GM04504 (cell line): ENCODE data around the gene CAPS2.

ENCODE experiments used
- DNase-seq: peaks from one replicate; pipeline ENCODE4 v3.0.0-alpha.2; 2012; ENCODE audit warnings: low read depth

Gene CAPS2

DNA sequence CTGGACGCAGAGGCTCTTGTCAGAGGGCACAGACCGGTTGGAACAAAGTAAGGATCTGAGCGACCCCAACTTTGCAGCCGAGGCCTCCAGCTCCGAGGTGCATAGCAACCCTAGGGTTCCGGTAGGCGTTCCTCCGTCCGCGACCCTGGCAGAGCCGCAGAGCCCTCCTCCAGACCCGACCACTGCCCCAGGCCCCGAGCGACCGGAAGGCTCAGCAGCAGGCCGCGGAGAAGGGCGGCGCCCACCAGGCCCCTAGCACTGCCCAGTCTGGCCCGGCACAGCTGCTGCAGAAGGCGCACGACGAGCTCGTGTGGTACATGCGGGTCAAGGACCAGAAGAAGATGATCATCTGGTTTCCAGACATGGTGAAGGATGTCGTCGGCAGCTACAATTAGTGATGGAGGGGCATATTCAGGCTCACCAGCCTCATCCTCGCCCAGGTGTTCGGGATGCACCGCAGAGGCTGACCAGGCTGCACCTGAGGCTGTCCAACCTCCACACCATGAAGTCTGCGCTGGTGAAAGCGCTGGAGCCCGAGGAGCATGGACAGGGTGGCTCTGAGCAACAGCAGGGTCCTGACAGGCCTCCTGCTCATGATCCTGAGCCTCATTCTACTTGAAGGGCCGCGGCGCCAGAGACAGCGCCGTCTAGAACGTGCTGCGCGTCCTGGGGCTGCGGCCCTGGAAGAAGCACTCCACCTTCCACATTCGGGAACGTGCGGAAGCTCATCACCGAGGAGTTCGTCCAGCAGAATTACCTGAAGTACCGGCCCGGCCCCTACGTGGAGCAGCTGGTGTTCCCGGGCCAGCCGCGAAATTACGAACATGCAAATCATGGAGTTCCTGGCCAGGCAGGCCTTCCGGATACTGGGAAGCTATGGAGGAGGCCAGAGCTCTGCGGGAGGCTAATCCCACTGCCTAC is 24.5 kb downstream of the CAPS2 start:
- DNase-seq, result no peak

DNA sequence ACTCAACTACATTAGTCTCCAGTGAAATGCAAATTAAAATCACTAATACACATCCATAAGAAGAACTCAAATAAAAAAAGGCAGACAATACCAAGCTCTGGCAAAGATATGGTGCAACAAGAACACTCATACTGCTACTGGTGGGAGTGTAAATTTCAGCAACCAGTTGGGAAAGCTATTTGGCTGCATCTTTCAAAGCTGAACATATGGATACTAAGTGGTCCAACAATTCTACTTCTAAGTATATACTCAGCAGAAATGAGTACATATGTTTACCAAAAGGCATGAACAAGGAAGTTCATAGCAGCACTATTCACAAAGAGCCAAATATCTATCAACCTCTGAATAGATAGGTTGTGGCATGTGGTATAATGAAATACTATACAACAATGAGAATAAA is 27.3 kb downstream of the CAPS2 start:
- DNase-seq, result no peak

DNA sequence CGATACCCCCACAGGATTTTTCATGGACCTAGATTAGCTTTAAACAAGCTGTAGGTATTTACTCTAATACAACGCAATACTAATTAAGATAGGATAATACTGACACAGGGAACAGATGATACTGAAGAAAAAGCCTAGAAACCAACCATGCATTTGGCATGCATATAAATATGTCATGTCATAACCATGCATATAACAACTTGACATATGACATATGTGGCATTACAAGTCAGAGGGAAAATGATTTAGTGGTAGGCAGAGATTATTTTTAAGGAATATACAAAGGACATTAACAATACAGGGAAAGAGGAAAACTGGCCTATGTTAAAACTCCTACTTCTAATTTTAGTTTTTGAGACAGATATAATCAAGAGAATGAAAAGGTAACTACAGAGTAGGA is 27.9 kb downstream of the CAPS2 start:
- no peak for DNase-seq

DNA sequence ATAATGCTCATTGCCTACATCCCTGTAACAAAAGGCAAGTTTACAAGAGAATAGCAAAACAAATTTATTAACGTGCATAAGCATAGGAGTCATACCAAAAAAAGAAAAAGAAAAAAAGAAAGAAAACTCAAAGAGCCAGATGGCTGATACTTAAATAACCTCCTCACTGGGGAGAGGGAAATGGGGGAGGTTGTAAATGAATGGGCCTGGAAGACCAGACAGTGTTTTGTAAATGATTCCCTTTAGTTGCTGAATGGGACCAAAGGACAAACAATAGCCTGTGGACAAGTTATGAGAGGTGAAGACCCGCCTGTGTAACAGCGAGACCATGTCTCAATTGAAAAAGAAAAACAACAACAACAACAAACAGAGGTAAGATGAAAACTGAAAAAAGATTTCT is 35.3 kb downstream of the CAPS2 start:
- no peak for DNase-seq

DNA sequence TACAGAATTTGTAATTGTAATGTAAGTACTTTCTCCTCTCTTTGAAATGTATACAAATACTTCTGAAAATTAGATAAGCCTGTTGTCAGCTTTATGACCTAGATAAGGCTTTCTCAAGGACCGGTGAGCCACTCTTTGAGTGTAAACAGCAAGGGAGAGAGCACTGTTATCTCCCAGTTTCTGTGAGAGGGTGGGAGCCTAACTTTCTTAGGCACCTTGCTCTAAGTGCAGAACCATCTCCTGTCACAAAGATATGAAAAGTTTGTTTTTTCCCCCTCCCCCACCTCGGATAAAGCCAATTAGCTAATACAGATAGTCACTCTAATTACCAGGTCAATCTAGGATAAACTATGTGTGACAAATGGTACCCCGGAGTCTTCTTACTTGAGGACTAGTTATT is 35.8 kb downstream of the CAPS2 start:
- no peak for DNase-seq

DNA sequence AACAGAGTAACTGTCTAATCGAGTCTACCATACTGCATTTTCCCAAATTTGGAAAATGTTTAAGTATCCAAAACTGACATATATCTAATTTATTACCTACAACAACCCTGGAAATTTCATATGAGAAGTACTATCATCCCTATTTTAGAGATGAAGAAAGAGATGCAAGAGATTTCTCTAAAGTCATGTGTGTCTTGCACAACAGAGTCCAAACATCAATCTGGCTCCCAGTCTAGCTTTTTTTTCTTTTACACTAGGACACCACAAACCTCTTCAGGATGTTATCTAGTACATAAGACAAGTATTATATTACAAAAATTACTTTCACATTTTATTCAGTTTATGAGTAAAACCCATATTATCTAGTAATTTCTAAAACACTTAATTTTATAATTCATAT is 39.1 kb downstream of the CAPS2 start:
- DNase-seq, result no peak

DNA sequence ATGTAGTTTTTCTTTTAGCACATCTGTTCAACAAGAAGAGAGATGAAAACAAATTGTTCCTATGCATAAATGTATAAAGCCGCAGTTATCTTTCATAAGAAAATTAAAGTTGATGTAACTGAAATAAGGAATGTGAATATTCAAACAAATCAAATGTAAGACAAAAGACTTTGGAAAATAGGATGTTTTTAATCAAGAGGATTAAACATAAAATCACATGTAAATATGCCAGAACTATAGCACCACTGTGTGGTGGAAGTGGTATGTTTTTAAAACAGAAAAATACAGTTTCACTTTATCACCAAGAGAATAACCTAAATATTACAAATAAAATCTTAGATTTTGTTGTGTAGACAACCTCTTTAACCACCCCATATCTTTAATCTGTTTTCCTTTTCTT is 40.4 kb downstream of the CAPS2 start:
- peak; percentile 3 for DNase-seq

DNA sequence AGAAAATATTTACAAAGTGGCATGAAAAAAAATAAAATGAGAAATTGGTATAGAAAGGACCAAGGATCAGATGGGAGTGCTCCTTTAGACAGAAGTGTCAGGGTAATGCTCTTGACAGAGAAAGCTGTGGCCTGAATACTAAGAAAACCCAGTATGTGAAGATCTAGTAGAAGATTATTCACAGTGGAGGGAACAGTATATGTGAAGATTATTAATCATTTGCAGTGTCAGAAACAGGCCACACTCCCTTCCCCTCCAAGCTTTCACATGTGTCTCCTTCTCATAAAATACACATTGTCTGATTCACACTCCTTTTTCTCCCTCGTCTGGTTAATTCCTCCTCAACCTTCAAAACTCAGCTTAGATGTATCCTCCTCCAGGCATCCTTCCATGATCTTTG is 41.3 kb downstream of the CAPS2 start:
- no peak for DNase-seq

DNA sequence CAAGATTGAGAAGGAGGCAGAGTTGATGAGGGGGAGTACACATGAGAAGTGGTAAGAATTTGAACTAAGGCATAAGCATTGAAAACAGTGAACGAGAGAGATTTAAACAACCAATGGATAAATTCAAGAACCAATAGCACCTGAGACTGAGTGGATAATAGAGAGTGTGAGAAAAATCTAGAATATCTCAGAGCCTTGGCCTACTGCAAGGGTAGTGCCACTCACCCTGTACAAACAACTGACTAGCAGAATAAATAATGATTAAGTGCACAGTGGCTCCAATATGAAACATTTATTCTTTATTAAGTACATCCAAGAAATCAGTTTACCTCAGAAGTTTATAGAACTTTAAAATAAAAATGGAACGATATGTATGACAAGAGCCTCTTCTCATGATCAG is 54.4 kb downstream of the CAPS2 start:
- DNase-seq, result no peak

DNA sequence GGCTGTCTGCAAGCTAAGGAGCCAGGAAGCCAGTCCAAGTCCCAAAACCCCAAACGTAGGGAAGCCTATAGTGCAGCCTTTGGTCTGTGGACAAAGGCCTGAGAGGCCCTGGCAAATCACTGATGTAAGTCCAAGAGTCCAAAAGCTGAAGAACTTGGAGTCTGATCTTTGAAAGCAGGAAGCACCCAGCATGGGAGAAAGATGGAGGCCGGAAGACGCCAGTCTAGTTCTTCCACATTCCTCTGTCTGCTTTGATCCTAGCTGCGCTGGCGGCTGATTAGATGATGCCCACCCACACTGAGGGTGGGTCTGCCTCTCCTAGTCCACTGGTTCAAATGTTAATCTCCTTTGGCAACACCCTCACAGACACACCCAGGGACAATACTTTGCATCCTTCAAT is 58.5 kb downstream of the CAPS2 start:
- DNase-seq, result no peak

DNA sequence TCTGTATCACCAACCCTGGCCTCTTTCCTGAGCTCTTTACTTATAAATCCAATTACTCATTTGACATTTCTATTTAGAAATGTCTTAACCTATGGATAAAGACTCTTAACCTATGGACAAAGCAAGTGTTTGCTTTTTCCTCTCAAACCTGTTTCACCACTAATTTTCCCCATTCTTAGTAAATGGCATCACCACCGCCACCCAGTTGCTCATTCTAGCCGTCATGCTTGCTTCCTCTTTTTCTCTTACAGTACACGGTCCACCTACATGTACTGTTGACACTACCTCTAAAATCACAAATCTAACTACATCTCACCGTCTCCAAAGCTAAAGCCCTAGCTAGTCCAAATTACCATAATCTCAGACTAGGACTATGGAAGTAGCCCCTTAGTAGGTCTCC is 60.0 kb downstream of the CAPS2 start:
- DNase-seq, result no peak

DNA sequence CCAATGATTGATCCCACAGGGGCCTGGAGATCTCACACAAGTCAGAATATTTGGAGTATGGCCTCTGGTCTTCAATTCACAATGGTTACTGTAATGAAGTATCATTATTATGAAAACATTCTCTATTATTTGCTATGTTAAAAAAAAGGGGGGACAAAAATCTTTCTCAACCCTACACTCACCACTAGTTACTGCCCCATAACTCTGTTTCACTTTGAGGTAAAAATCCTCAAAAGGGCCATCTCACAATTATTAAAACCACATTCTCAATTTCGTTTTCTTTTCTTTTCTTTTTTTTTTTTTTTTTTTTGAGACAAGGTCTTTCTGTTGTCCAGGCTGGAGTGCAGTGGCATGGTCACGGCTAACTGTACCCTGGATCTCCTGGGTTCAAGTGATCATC is 60.9 kb downstream of the CAPS2 start:
- DNase-seq, result no peak

DNA sequence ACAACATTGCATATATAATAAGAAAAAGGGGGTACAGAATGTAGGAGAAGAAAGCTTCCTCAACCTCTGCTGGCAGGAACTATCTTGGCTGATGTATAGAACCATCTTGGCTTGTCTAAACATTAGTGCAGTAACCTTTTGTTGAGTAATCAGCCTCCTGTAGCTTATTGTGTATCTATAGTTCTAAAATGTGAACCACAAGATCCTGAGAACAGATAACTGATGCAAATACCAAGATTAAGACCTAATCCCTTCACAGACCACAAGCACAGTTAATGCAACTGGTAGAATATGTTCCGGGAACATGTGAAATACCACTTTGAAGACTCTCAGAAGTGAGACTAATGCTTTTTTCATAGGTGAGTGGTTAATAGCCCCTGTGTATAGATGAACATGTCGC is 69.8 kb downstream of the CAPS2 start:
- DNase-seq, result no peak

DNA sequence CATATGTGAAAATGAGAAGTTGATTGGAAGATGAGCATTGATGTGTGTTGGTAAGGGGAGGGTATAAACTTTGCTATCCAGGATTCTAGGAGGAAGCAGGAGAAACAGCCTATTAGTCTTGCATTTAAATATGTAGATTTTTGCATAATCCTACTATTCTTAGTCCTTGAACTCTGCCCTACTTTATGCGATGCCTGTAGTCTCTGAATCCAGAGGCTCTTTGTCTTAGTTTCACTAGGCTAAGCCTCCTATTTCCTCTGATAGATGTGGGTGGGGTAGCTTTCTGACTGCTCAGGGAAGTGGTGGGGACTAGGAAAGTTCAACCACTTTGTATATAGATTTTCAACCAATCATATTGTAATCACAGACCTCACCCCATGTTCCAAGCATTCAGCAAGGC is 71.0 kb downstream of the CAPS2 start:
- DNase-seq, result no peak

DNA sequence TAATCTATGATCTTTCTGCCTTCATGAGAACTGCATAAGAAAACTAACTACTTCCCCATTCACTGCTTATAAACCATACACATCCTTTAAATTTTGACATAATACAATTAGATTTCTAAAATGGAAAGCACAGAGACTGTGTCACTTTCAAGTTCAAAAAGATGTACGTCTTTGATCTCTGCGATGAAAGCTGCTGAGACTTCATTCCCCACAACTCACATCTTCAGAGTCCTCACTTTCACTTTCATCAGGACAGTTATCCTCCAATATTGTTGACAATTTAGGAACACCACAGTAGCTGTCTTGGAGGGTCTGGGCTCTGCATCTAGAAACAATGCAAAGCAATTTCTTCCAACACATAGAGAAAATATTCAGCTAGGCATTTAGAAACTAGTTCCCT is 72.6 kb downstream of the CAPS2 start:
- no peak for DNase-seq

DNA sequence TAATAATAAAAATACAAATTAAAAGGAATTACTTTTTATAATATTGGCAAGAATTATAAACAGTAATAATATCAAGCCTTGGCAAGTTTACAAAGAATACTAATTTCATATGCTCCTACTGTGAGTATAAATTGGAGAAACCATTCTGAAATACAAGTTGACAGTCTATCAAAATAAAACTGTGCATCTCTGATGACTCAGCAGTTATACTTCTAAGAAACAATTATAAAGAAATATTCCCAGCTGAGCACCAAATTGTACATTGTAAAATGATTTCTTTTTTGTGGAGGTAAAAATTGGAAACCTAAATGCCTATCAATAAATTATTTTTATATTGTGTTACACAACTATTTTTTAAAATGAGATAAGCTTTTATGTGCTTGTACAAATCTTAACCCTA is 85.0 kb downstream of the CAPS2 start:
- DNase-seq, result no peak

DNA sequence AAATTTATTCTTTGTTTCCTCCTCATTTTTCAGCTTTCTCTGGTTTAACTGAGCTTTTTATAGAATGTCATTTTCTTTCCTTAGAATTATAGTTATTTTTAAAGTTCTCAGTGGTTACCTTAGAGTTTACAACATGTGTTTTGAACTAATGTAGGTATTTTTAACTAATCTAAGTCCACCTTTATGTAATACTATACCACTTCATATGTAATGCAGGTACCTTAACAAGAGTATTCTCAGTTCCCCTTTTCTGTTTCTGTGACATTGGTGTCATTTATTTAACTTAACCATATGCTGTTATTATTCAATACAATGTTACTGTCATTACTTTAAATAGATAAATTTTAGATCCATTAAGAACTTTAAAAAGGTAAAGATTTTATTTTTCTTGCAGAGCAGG is 90.1 kb downstream of the CAPS2 start:
- no peak for DNase-seq

DNA sequence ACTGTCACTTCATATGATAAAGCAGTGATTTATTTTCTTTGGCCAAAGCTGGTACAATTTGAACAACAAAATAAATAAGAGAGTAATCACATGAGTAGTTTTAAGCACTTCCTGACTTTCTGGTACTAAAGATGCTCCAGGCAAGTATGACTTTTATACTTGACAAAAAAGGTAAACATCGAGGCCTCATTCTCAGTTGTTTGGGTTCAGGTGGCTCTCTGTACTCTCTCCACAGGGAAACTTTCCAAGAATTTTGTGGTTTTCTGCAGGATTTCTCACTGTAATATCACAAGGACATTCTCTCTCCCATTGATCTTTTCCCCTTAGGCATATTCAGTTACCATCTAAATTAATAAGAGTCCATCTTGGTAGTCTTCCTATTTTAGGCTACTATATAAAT is 93.9 kb downstream of the CAPS2 start:
- DNase-seq, result no peak

DNA sequence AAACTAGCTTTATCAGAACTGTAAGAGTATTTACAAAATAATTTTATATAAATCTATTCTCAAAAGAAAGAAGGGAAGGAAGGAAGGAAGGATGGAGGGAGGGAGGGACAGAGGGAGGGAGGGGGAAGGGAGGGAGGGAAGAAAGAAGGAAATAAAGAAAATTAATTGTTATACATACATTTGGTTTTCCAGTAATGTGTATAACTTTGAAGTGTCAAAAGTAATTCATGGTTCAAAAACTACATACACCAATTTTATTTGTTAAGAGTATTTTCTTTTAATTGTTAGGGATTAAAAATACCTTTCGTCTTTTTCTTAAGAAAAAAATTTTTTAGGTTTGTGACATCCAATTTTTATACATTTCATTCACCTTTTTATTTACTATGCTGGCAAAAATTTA is 103.0 kb downstream of the CAPS2 start:
- no peak for DNase-seq
